Measurements from ENCODE around the gene TNIP2. TPM values are rescaled to one million over a fixed set of nuclear protein-coding genes. Genes with fewer than 3 reads are reported as not detected.

TNIP2 gene
- total RNA-seq, 1 donor from 2014 or later, result 29.0 TPM

- TF ChIP-seq CTCF (IDR thresholded peaks at IDR 0.05), result no peak
- Mint-ChIP-seq H3K4me3 (ENCODE audit: unreplicated experiment) (no peak overlapping the region), H3K27me3 (ENCODE audit: low read depth) (no peaks in the 10 kb centered on the region), H3K4me1 (ENCODE audit: low read depth) (peaks cover 4% of the 10 kb centered on the region), H3K36me3 (ENCODE audit: low read depth) (peaks cover 40% of the 10 kb centered on the region), H3K9me3 (ENCODE audit: low read depth) (no peaks in the 10 kb centered on the region), H3K27ac (ENCODE audit: unreplicated experiment) (no peak overlapping the region)
- DNase-seq (ENCODE audit: low spot score), result no peak
Observed at GRCh38 chr4:2702361-2702760, 53.8 kb downstream of the TNIP2 start.

GRCh38 chr4:2700031-2700430 lies 56.1 kb downstream of the TNIP2 start:
- H3K27ac Mint-ChIP-seq (ENCODE audit: unreplicated experiment), result peak overlapping the region; percentile 55
- no peak for DNase-seq (ENCODE audit: low spot score)
- no peaks in the 10 kb centered on the region for H3K27me3 Mint-ChIP-seq (ENCODE audit: low read depth)
- H3K9me3 Mint-ChIP-seq (ENCODE audit: low read depth), result no peaks in the 10 kb centered on the region
- peaks cover 7% of the 10 kb centered on the region for H3K4me1 Mint-ChIP-seq (ENCODE audit: low read depth)
- TF ChIP-seq CTCF (IDR thresholded peaks at IDR 0.05), result no peak
- no peak overlapping the region for H3K4me3 Mint-ChIP-seq (ENCODE audit: unreplicated experiment)
- H3K36me3 Mint-ChIP-seq (ENCODE audit: low read depth), result peaks cover 50% of the 10 kb centered on the region

- DNase-seq (ENCODE audit: low spot score), result no peak
- Mint-ChIP-seq H3K27me3 (ENCODE audit: low read depth) (no peaks in the 10 kb centered on the region), H3K36me3 (ENCODE audit: low read depth) (peaks cover 54% of the 10 kb centered on the region), H3K9me3 (ENCODE audit: low read depth) (no peaks in the 10 kb centered on the region), H3K4me1 (ENCODE audit: low read depth) (peaks cover 12% of the 10 kb centered on the region), H3K27ac (ENCODE audit: unreplicated experiment) (no peak overlapping the region), H3K4me3 (ENCODE audit: unreplicated experiment) (no peak overlapping the region)
- TF ChIP-seq CTCF (IDR thresholded peaks at IDR 0.05), result no peak
Observed at GRCh38 chr4:2699534-2699933, 56.6 kb downstream of the TNIP2 start.

- H3K4me1 Mint-ChIP-seq (ENCODE audit: low read depth), result peaks cover 14% of the 10 kb centered on the region
- no peak for DNase-seq (ENCODE audit: low spot score)
- H3K27me3 Mint-ChIP-seq (ENCODE audit: low read depth), result no peaks in the 10 kb centered on the region
- H3K9me3 Mint-ChIP-seq (ENCODE audit: low read depth), result no peaks in the 10 kb centered on the region
- no peak for TF ChIP-seq CTCF (IDR thresholded peaks at IDR 0.05)
- no peak overlapping the region for H3K4me3 Mint-ChIP-seq (ENCODE audit: unreplicated experiment)
- H3K27ac Mint-ChIP-seq (ENCODE audit: unreplicated experiment), result no peak overlapping the region
- peaks cover 56% of the 10 kb centered on the region for H3K36me3 Mint-ChIP-seq (ENCODE audit: low read depth)
Observed at GRCh38 chr4:2698951-2699505, 57.1 kb downstream of the TNIP2 start.

GRCh38 chr4:2698504-2698903 lies 57.6 kb downstream of the TNIP2 start:
- no peak for TF ChIP-seq CTCF (IDR thresholded peaks at IDR 0.05)
- H3K9me3 Mint-ChIP-seq (ENCODE audit: low read depth), result no peaks in the 10 kb centered on the region
- no peak overlapping the region for H3K4me3 Mint-ChIP-seq (ENCODE audit: unreplicated experiment)
- no peaks in the 10 kb centered on the region for H3K27me3 Mint-ChIP-seq (ENCODE audit: low read depth)
- peaks cover 14% of the 10 kb centered on the region for H3K4me1 Mint-ChIP-seq (ENCODE audit: low read depth)
- H3K27ac Mint-ChIP-seq (ENCODE audit: unreplicated experiment), result no peak overlapping the region
- H3K36me3 Mint-ChIP-seq (ENCODE audit: low read depth), result peaks cover 61% of the 10 kb centered on the region
- no peak for DNase-seq (ENCODE audit: low spot score)

Measured in chondrocyte (in vitro differentiated cells).